K562 (cell line): ENCODE data around the gene LTBP1. TPM values are rescaled to one million over a fixed set of nuclear protein-coding genes. Genes with fewer than 3 reads are reported as not detected.

Experiments used
- ARID1B ChIP-seq: fragments of 450-650 bp; IDR thresholded peaks from 2 replicates; pipeline ENCODE4 v1.6.1; 2016; ENCODE audit warnings: antibody characterized with exemption, mild to moderate bottlenecking, inconsistent platforms
- COPS2 ChIP-seq: fragments of 450-650 bp; conservative IDR thresholded peaks from 2 replicates; pipeline ENCODE4 v1.6.1; 2016; ENCODE audit warnings: mild to moderate bottlenecking, moderate library complexity
- DPF2 ChIP-seq: fragments of 450-650 bp; IDR thresholded peaks from 2 replicates; pipeline ENCODE4 v1.6.1; 2016
- KDM1A ChIP-seq, 2 experiments: fragments of 450-650 bp; IDR thresholded peaks; 2 replicates each; pipeline ENCODE4 v1.6.1; 2016; ENCODE audit warnings: mild to moderate bottlenecking in 2 of 2
- MAZ ChIP-seq, 2 experiments: fragments of 450-650 bp in 1 of 2; sonication (generic) in 1 of 2; formaldehyde crosslinking; IDR thresholded peaks in 1 of 2; conservative IDR thresholded peaks in 1 of 2; 2 replicates each; pipeline versions ENCODE4 v1.4.0 to v1.5.0; 2020; ENCODE audit warnings: mild to moderate bottlenecking in 1 of 2, missing genetic modification reagents in 1 of 2
- TCF3 ChIP-seq: sonication (generic); formaldehyde crosslinking; IDR thresholded peaks from 2 replicates; pipeline ENCODE4 v1.4.0; 2020; ENCODE audit warnings: mild to moderate bottlenecking, missing genetic modification reagents
- ZKSCAN8 ChIP-seq: fragments of 200-800 bp; sonication (Bioruptor generic); IDR thresholded peaks from 2 replicates; pipeline ENCODE4 v1.6.1; 2016; ENCODE audit warnings: missing genetic modification characterization, missing compliant biosample characterization
- ZNF24 ChIP-seq: fragments of 450-650 bp; IDR thresholded peaks from 2 replicates; pipeline ENCODE4 v1.6.1; 2016
- ZNF274 ChIP-seq: IDR thresholded peaks from 2 replicates; pipeline ENCODE4 v1.6.1; 2011; ENCODE audit warnings: low read depth, mild to moderate bottlenecking, low read length, moderate library complexity, borderline replicate concordance
- ZNF444 ChIP-seq: fragments of 250-450 bp; sonication (Bioruptor Pico); IDR thresholded peaks from 2 replicates; pipeline ENCODE4 v1.4.0; 2020; ENCODE audit warnings: mild to moderate bottlenecking, moderate library complexity
- polyA plus RNA-seq, 8 experiments: library from polyadenylated mRNA; depleted of rRNA in 4 of 8; stranded (reverse) in 5 of 8; unstranded in 3 of 8; fragments of >200 nt; fragmentation: Nextera tagmentation in 2 of 8; fragmentation: Illumina TruSeq in 1 of 8; extraction: Ambion mirVana in 2 of 8; extraction: Trizol in 1 of 8; gene quantifications; 2 replicates each; pipeline versions ENCODE4 v1.2.1 to v1.2.3, GENCODE V29; 2011 to 2014; ENCODE audit warnings: inconsistent platforms in 1 of 8, missing spikeins in 1 of 8
- total RNA-seq, 7 experiments: library from RNA; depleted of rRNA in 6 of 7; stranded (reverse); fragments of >200 nt in 6 of 7; fragmentation: Illumina TruSeq in 2 of 7; extraction: Trizol in 2 of 7; gene quantifications; 2 replicates each; pipeline versions ENCODE4 v1.2.1 to v1.2.3, GENCODE V29; 2011 to 2021; ENCODE audit warnings: low replicate concordance in 1 of 7
- TF ChIP-seq, protein P1 (sequence below): fragments of 450-650 bp; formaldehyde crosslinking; IDR thresholded peaks from 2 replicates; pipeline ENCODE4 v1.4.0; 2022; ENCODE audit warnings: mild to moderate bottlenecking, moderate library complexity
- TF ChIP-seq, protein P2 (sequence below): fragments of 250-450 bp; sonication (Bioruptor Pico); IDR thresholded peaks from 2 replicates; pipeline ENCODE4 v1.8.0; 2022; ENCODE audit warnings: moderate library complexity, mild to moderate bottlenecking, inconsistent platforms
- TF ChIP-seq, protein P3 (sequence below): fragments of 450-650 bp; IDR thresholded peaks from 2 replicates; pipeline ENCODE4 v1.6.1; 2016; ENCODE audit warnings: borderline replicate concordance

Gene LTBP1
- total and polyA plus RNA-seq, 9 of the 15 experiments (the other 6 are each of a cell fraction or from before 2014, with no cell fraction given) = 3.6 to 16.4 (median 8.5) TPM

DNA sequence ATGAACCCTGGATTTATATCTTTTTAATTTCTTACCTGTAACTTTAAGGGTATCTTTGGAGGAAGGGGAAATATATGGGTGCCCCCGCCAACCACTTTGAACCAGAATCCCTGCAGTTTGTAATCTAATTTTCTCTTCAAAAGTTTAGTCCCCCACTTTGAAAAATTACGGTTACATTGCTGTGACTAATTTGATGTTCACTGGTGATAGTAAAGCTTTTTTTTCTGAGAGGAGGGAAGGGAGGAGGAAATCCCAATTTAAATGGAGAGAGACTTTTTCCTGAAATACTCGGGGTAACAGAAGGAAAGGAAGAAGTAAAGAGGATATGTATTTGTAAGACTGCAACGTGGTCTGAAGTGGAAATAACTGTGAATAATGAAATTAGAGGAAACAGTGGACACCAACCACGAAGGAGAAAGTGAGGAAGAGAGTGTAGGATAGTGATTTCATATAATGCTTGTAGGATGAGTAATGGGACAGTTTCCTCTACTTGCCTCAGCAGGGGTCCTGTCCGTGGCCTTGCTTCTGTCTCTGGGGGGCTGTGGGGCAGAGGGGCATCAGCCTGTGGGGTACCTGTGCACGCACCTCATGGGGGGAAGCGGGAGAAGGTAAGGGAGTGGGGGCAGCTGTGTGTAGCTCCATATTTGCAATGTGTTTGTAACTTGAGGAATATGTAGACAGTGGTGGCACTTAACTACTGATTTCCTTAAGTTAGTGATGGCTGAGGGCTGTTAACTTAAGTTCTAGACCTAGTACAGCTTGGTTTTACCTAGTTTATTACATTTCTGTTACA, 161.1 kb downstream of the LTBP1 start (continued):
- TF ChIP-seq COPS2 (no peak), ZKSCAN8 (CRISPR knock-in tag) (peak; percentile 92; the same call in 1 of the 2 replicates), ZNF444 (CRISPR knock-in tag) (no peak), DPF2 (peak; percentile 27; the same call in 1 of the 2 replicates), ARID1B (peak; percentile 7; the same call in 1 of the 2 replicates), ZNF24 (no peak), MAZ (CRISPR knock-in tag; conservative IDR thresholded peaks at IDR 0.05 in 1 of 2, IDR thresholded peaks at IDR 0.05 in 1 of 2) (no peak), ZNF274 (no peak), KDM1A (IDR thresholded peaks at IDR 0.05) (peak in 1 of 2 experiments; percentile 41; a peak in 1 of 4 replicates), TCF3 (no peak)
- TF ChIP-seq, protein P1, sequence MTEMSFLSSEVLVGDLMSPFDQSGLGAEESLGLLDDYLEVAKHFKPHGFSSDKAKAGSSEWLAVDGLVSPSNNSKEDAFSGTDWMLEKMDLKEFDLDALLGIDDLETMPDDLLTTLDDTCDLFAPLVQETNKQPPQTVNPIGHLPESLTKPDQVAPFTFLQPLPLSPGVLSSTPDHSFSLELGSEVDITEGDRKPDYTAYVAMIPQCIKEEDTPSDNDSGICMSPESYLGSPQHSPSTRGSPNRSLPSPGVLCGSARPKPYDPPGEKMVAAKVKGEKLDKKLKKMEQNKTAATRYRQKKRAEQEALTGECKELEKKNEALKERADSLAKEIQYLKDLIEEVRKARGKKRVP (CRISPR knock-in tag) = no peak
- TF ChIP-seq, protein P2, sequence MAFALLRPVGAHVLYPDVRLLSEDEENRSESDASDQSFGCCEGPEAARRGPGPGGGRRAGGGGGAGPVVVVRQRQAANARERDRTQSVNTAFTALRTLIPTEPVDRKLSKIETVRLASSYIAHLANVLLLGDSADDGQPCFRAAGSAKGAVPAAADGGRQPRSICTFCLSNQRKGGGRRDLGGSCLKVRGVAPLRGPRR (CRISPR knock-in tag) = no peak
- TF ChIP-seq, protein P3, sequence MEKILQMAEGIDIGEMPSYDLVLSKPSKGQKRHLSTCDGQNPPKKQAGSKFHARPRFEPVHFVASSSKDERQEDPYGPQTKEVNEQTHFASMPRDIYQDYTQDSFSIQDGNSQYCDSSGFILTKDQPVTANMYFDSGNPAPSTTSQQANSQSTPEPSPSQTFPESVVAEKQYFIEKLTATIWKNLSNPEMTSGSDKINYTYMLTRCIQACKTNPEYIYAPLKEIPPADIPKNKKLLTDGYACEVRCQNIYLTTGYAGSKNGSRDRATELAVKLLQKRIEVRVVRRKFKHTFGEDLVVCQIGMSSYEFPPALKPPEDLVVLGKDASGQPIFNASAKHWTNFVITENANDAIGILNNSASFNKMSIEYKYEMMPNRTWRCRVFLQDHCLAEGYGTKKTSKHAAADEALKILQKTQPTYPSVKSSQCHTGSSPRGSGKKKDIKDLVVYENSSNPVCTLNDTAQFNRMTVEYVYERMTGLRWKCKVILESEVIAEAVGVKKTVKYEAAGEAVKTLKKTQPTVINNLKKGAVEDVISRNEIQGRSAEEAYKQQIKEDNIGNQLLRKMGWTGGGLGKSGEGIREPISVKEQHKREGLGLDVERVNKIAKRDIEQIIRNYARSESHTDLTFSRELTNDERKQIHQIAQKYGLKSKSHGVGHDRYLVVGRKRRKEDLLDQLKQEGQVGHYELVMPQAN = no peak
